DMS53 treated with DMSO at 0.1 percent for 48 hours (cell line): ENCODE results near the gene CD22.
"Not testable (repeated sequence)": the region's sequence is repeated elsewhere in the genome, so short reads cannot be mapped to it uniquely, and the experiment has no call there.

ENCODE experiments used
- DNase-seq: peaks from one replicate; lab custom pipeline; 2025; ENCODE audit not compliant: unreplicated experiment; lab: John Stamatoyannopoulos, UW

CD22 gene

GRCh38 chr19:35357867-35358573 lies 29.0 kb downstream of the CD22 start, which contains the start of gene FFAR3:
FFAR3 (plus strand) TSS chr19:35358460; CDS start chr19:35358891, 431 bp downstream.
- no peak for DNase-seq

- DNase-seq = not testable (repeated sequence)
Observed at GRCh38 chr19:35358834-35359233, 29.8 kb downstream of the CD22 start.

- DNase-seq = not testable (repeated sequence)
Observed at GRCh38 chr19:35359395-35359794, 30.4 kb downstream of the CD22 start.

GRCh38 chr19:35360081-35360480 lies 31.1 kb downstream of the CD22 start:
- DNase-seq = not testable (repeated sequence)

GRCh38 chr19:35360880-35361420 lies 32.0 kb downstream of the CD22 start:
- no peak for DNase-seq

- no peak for DNase-seq
Observed at GRCh38 chr19:35362261-35363000, 33.4 kb downstream of the CD22 start.

- no peak for DNase-seq
Observed at GRCh38 chr19:35363001-35363590, 34.1 kb downstream of the CD22 start.

GRCh38 chr19:35363711-35364425 lies 34.9 kb downstream of the CD22 start:
- DNase-seq = no peak

GRCh38 chr19:35365303-35365702 lies 36.3 kb downstream of the CD22 start:
- no peak for DNase-seq

GRCh38 chr19:35368378-35368777 lies 39.4 kb downstream of the CD22 start:
- no peak for DNase-seq

- DNase-seq = no peak
Observed at GRCh38 chr19:35369522-35369921, 40.5 kb downstream of the CD22 start.

GRCh38 chr19:35370722-35371121 lies 41.7 kb downstream of the CD22 start, which contains the start of gene GPR42:
GPR42 (plus strand) TSS chr19:35371068; CDS start chr19:35371360, 292 bp downstream.
- DNase-seq = no peak

GRCh38 chr19:35373492-35373891 lies 44.5 kb downstream of the CD22 start:
- no peak for DNase-seq

GRCh38 chr19:35374031-35374430 lies 45.0 kb downstream of the CD22 start:
- not testable (repeated sequence) for DNase-seq

GRCh38 chr19:35375505-35376307 lies 46.7 kb downstream of the CD22 start:
- DNase-seq = no peak

GRCh38 chr19:35377656-35378055 lies 48.7 kb downstream of the CD22 start:
- no peak for DNase-seq

- no peak for DNase-seq
Observed at GRCh38 chr19:35378356-35378755, 49.4 kb downstream of the CD22 start.

- not testable (repeated sequence) for DNase-seq
Observed at GRCh38 chr19:35379545-35379944, 50.6 kb downstream of the CD22 start.

GRCh38 chr19:35379992-35380391 lies 51.0 kb downstream of the CD22 start:
- DNase-seq = no peak
